SK-N-SH (cell line): ENCODE results near the gene FAM83E. TPM values are rescaled to one million over a fixed set of nuclear protein-coding genes. Genes with fewer than 3 reads are reported as not detected.

Experiments
- CTCF ChIA-PET: fragments of 300-600, 350-600 bp; formaldehyde crosslinking; extraction: SDS; loops from one replicate; lab custom pipeline; 2021; lab: Yijun Ruan, JAX
- POLR2A ChIA-PET: fragments of 350-600 bp; sonication (Branson Sonifier 250); formaldehyde crosslinking; extraction: SDS; loops from one replicate; lab custom pipeline; 2020; ENCODE audit warnings: antibody characterized with exemption, inconsistent platforms; lab: Yijun Ruan, JAX
- DNase-seq: peaks from one replicate; pipeline ENCODE4 v3.0.0; 2012
- H2AFZ ChIP-seq: fragments of 200-600 bp; sonication (generic); 2 replicates; pipeline ENCODE4 v1.8.1; 2016; ENCODE audit warnings: antibody characterized with exemption, mild to moderate bottlenecking, low read depth
- H3F3A ChIP-seq: fragments of 200-600 bp; sonication (generic); replicated peaks from 2 replicates; pipeline ENCODE3; 2016; ENCODE audit warnings: antibody characterized with exemption, mild to moderate bottlenecking; ENCODE audit not compliant: insufficient read depth
- H3K27ac ChIP-seq, 2 experiments: fragments of 200-500 bp in 1 of 2; fragments of 200-600 bp in 1 of 2; sonication (Bioruptor generic) in 1 of 2; sonication (generic), shearing (Covaris generic) in 1 of 2; 2 replicates each; pipeline versions ENCODE4 v1.5.1 to v1.6.1; 2014 to 2016; ENCODE audit warnings: low read depth in 2 of 2, inconsistent platforms in 1 of 2, low read length in 1 of 2, mild to moderate bottlenecking in 1 of 2, mixed read lengths in 1 of 2
- H3K27me3 ChIP-seq: fragments of 200-600 bp; sonication (generic), shearing (Covaris generic); 2 replicates; pipeline ENCODE4 v1.6.1; 2016; ENCODE audit warnings: mixed run types; ENCODE audit not compliant: insufficient read depth
- H3K36me3 ChIP-seq, 2 experiments: fragments of 200-500 bp in 1 of 2; fragments of 200-600 bp in 1 of 2; sonication (Bioruptor generic) in 1 of 2; sonication (generic) in 1 of 2; replicated peaks in 1 of 2; 2 replicates each; pipeline versions ENCODE3 to v1.5.1; 2014 to 2016; ENCODE audit warnings: low read length in 1 of 2, mild to moderate bottlenecking in 1 of 2; ENCODE audit not compliant: insufficient read depth in 2 of 2, control insufficient read depth in 1 of 2
- H3K4me1 ChIP-seq, 2 experiments: fragments of 200-500 bp in 1 of 2; fragments of 200-600 bp in 1 of 2; sonication (Bioruptor generic) in 1 of 2; sonication (generic), shearing (Covaris generic) in 1 of 2; 2 replicates each; pipeline versions ENCODE4 v1.5.1 to v1.6.1; 2014 to 2016; ENCODE audit warnings: low read depth in 1 of 2, low read length in 1 of 2, mixed run types in 1 of 2; ENCODE audit not compliant: insufficient read depth in 2 of 2, control insufficient read depth in 1 of 2
- H3K4me2 ChIP-seq: fragments of 200-600 bp; sonication (generic), shearing (Covaris generic); 2 replicates; pipeline ENCODE4 v1.6.1; 2017; ENCODE audit warnings: mixed run types
- H3K4me3 ChIP-seq, 2 experiments: fragments of 200-500 bp in 1 of 2; fragments of 200-600 bp in 1 of 2; sonication (Bioruptor generic) in 1 of 2; sonication (generic), shearing (Covaris generic) in 1 of 2; 2 replicates each; pipeline versions ENCODE4 v1.5.1 to v1.8.1; 2014 to 2016; ENCODE audit warnings: low read depth in 2 of 2, inconsistent platforms in 1 of 2, low read length in 1 of 2, mild to moderate bottlenecking in 1 of 2, mixed read lengths in 1 of 2, moderate library complexity in 1 of 2
- H3K79me2 ChIP-seq: fragments of 200-600 bp; sonication (generic); 2 replicates; pipeline ENCODE4 v1.8.1; 2017; ENCODE audit warnings: mild to moderate bottlenecking; ENCODE audit not compliant: insufficient read depth
- H3K9ac ChIP-seq: fragments of 200-600 bp; sonication (generic); 2 replicates; pipeline ENCODE4 v1.6.1; 2017; ENCODE audit warnings: mixed run types
- H3K9me2 ChIP-seq: fragments of 200-600 bp; sonication (generic); 2 replicates; pipeline ENCODE4 v1.6.1; 2017; ENCODE audit warnings: mixed run types
- H3K9me3 ChIP-seq: fragments of 200-600 bp; sonication (generic); 2 replicates; pipeline ENCODE4 v1.6.1; 2017; ENCODE audit warnings: mixed run types, mild to moderate bottlenecking, moderate library complexity
- H4K20me1 ChIP-seq: fragments of 200-600 bp; sonication (generic); 2 replicates; pipeline ENCODE4 v1.6.1; 2017; ENCODE audit warnings: mild to moderate bottlenecking, mixed run types; ENCODE audit not compliant: insufficient read depth
- FOSL2 ChIP-seq: IDR thresholded peaks from 2 replicates; pipeline ENCODE4 v1.4.0; 2012; ENCODE audit warnings: low read depth, mild to moderate bottlenecking, moderate library complexity, borderline replicate concordance
- MEF2A ChIP-seq: IDR thresholded peaks from 2 replicates; pipeline ENCODE4 v1.4.0; 2012; ENCODE audit warnings: low read depth, borderline replicate concordance
- TAF1 ChIP-seq: IDR thresholded peaks from 2 replicates; pipeline ENCODE4 v1.6.1; 2012; ENCODE audit warnings: low read depth, mild to moderate bottlenecking, low read length, moderate library complexity, borderline replicate concordance
- YY1 ChIP-seq: IDR thresholded peaks from 2 replicates; pipeline ENCODE4 v1.4.0; 2012; ENCODE audit warnings: low read depth, mild to moderate bottlenecking
- WGBS: methylation state at CpG from one replicate; pipeline ENCODE4 v1.1.6; 2017; ENCODE audit warnings: low lambda C conversion rate; 5-methylcytosine and 5-hydroxymethylcytosine counted together
- polyA plus RNA-seq, 3 experiments: library from polyadenylated mRNA; depleted of rRNA; stranded (reverse); fragments of >200 nt; gene quantifications; 2 replicates each; pipeline ENCODE4 v1.2.3, GENCODE V29; 2012
- TF ChIP-seq, protein P1 (sequence below): IDR thresholded peaks from 2 replicates; pipeline ENCODE4 v1.4.0; 2012; ENCODE audit warnings: low read depth, borderline replicate concordance
- TF ChIP-seq, protein P2 (sequence below): IDR thresholded peaks from 2 replicates; pipeline ENCODE4 v1.6.1; 2012; ENCODE audit warnings: mild to moderate bottlenecking, low read depth, low read length, moderate library complexity
- TF ChIP-seq, protein P3 (sequence below): fragments of 200-600 bp; sonication (generic); IDR thresholded peaks from 2 replicates; pipeline ENCODE4 v1.6.1; 2017; ENCODE audit warnings: antibody characterized with exemption, mild to moderate bottlenecking, moderate library complexity
- TF ChIP-seq, protein P4 (sequence below): fragments of 150-350 bp; IDR thresholded peaks from 2 replicates; pipeline ENCODE4 v1.6.1; 2017; ENCODE audit warnings: antibody characterized with exemption, low read length, low read depth, borderline replicate concordance

FAM83E gene
- polyA plus RNA-seq, 1 of the 3 experiments (the other 2 are of a cell fraction), result 0.44 TPM

DNA sequence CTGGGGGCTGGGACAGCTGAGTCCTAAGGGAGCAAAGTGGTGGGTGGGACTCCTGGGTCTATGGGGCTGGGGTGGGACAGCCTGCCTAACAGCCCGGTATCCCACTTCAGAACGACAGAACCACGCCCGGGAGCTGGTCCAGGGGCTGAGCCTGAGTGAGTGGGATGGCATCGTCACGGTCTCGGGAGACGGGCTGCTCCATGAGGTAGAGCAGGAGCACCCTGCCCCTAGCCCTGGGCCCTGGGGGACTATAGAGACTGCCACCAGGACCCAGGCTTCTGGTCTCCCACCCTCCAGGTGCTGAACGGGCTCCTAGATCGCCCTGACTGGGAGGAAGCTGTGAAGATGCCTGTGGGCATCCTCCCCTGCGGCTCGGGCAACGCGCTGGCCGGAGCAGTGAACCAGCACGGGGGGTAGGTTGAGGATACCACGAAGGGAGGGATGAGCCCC, 13.0 kb upstream of the FAM83E start:
- Histone ChIP-seq H3F3A (peaks cover 10% of the 10 kb centered on the region), H3K4me1 (peaks cover 7 to 20% of the 10 kb centered on the region in 2 experiments; a peak in 3 of 4 replicates), H3K27ac (no peak overlapping the region), H3K27me3 (no peaks in the 10 kb centered on the region), H3K79me2 (0 out of 2 replicates have a peak, but pooled peaks cover 3% of the 10 kb centered on the region), H3K9me3 (no peaks in the 10 kb centered on the region), H4K20me1 (no peaks in the 10 kb centered on the region), H3K4me3 (no peak overlapping the region), H3K4me2 (no peak overlapping the region), H3K36me3 (peaks cover 12 to 25% of the 10 kb centered on the region in 2 experiments), H3K9me2 (no peaks in the 10 kb centered on the region), H3K9ac (no peak overlapping the region), H2AFZ (no peak overlapping the region)
- ChIA-PET CTCF (no interaction called here), POLR2A (interaction anchor here (1.4 kb wide), 1 partner anchor 9 kb away, joined by 5 read pairs; the partner anchor contains the start of gene RPL18)
- no peak for DNase-seq
- WGBS, result 94% methylated on average over 9 of the region's 17 CpGs
- TF ChIP-seq, protein P1, sequence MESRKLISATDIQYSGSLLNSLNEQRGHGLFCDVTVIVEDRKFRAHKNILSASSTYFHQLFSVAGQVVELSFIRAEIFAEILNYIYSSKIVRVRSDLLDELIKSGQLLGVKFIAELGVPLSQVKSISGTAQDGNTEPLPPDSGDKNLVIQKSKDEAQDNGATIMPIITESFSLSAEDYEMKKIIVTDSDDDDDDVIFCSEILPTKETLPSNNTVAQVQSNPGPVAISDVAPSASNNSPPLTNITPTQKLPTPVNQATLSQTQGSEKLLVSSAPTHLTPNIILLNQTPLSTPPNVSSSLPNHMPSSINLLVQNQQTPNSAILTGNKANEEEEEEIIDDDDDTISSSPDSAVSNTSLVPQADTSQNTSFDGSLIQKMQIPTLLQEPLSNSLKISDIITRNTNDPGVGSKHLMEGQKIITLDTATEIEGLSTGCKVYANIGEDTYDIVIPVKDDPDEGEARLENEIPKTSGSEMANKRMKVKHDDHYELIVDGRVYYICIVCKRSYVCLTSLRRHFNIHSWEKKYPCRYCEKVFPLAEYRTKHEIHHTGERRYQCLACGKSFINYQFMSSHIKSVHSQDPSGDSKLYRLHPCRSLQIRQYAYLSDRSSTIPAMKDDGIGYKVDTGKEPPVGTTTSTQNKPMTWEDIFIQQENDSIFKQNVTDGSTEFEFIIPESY, result no peak
- TF ChIP-seq TAF1, result no peak
- TF ChIP-seq YY1, result no peak
- no peak for TF ChIP-seq FOSL2
- no peak for TF ChIP-seq MEF2A
- TF ChIP-seq, protein P2, sequence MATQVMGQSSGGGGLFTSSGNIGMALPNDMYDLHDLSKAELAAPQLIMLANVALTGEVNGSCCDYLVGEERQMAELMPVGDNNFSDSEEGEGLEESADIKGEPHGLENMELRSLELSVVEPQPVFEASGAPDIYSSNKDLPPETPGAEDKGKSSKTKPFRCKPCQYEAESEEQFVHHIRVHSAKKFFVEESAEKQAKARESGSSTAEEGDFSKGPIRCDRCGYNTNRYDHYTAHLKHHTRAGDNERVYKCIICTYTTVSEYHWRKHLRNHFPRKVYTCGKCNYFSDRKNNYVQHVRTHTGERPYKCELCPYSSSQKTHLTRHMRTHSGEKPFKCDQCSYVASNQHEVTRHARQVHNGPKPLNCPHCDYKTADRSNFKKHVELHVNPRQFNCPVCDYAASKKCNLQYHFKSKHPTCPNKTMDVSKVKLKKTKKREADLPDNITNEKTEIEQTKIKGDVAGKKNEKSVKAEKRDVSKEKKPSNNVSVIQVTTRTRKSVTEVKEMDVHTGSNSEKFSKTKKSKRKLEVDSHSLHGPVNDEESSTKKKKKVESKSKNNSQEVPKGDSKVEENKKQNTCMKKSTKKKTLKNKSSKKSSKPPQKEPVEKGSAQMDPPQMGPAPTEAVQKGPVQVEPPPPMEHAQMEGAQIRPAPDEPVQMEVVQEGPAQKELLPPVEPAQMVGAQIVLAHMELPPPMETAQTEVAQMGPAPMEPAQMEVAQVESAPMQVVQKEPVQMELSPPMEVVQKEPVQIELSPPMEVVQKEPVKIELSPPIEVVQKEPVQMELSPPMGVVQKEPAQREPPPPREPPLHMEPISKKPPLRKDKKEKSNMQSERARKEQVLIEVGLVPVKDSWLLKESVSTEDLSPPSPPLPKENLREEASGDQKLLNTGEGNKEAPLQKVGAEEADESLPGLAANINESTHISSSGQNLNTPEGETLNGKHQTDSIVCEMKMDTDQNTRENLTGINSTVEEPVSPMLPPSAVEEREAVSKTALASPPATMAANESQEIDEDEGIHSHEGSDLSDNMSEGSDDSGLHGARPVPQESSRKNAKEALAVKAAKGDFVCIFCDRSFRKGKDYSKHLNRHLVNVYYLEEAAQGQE, result no peak
- TF ChIP-seq, protein P3, sequence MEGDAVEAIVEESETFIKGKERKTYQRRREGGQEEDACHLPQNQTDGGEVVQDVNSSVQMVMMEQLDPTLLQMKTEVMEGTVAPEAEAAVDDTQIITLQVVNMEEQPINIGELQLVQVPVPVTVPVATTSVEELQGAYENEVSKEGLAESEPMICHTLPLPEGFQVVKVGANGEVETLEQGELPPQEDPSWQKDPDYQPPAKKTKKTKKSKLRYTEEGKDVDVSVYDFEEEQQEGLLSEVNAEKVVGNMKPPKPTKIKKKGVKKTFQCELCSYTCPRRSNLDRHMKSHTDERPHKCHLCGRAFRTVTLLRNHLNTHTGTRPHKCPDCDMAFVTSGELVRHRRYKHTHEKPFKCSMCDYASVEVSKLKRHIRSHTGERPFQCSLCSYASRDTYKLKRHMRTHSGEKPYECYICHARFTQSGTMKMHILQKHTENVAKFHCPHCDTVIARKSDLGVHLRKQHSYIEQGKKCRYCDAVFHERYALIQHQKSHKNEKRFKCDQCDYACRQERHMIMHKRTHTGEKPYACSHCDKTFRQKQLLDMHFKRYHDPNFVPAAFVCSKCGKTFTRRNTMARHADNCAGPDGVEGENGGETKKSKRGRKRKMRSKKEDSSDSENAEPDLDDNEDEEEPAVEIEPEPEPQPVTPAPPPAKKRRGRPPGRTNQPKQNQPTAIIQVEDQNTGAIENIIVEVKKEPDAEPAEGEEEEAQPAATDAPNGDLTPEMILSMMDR, result no peak
- TF ChIP-seq, protein P4, sequence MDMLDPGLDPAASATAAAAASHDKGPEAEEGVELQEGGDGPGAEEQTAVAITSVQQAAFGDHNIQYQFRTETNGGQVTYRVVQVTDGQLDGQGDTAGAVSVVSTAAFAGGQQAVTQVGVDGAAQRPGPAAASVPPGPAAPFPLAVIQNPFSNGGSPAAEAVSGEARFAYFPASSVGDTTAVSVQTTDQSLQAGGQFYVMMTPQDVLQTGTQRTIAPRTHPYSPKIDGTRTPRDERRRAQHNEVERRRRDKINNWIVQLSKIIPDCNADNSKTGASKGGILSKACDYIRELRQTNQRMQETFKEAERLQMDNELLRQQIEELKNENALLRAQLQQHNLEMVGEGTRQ, result no peak
- TF ChIP-seq, all 33 proteins: peak for 0
